Gastrocnemius medialis (tissue), 4 donors: ENCODE measurements around the gene POPDC2.

Source experiments
- CTCF ChIP-seq, 5 experiments: fragments of 450-650 bp in 3 of 5; fragments of 200-600 bp in 2 of 5; sonication (generic) in 2 of 5; IDR thresholded peaks in 4 of 5; conservative IDR thresholded peaks in 1 of 5; 1 replicate in 4 of 5; 2 replicates in 1 of 5; pipeline ENCODE4 v1.5.1; 2016 to 2019; ENCODE audit warnings: antibody characterized with exemption in 5 of 5, mild to moderate bottlenecking in 3 of 5, moderate library complexity in 3 of 5
- POLR2A ChIP-seq, 2 donors: fragments of 450-650 bp; IDR thresholded peaks; one replicate each; pipeline ENCODE4 v1.6.1; 2017; ENCODE audit warnings: antibody characterized with exemption in 2 of 2, mild to moderate bottlenecking in 2 of 2, moderate library complexity in 2 of 2

GRCh38 chr3:119608405-119609000 is 51.9 kb downstream of the POPDC2 start:
- TF ChIP-seq CTCF (IDR thresholded peaks at IDR 0.05 in 4 of 5, conservative IDR thresholded peaks at IDR 0.05 in 1 of 5) (no peak), POLR2A (IDR thresholded peaks at IDR 0.05) (no peak)
